ENCODE results near the gene CEP126.

The CEP126 gene

DNA sequence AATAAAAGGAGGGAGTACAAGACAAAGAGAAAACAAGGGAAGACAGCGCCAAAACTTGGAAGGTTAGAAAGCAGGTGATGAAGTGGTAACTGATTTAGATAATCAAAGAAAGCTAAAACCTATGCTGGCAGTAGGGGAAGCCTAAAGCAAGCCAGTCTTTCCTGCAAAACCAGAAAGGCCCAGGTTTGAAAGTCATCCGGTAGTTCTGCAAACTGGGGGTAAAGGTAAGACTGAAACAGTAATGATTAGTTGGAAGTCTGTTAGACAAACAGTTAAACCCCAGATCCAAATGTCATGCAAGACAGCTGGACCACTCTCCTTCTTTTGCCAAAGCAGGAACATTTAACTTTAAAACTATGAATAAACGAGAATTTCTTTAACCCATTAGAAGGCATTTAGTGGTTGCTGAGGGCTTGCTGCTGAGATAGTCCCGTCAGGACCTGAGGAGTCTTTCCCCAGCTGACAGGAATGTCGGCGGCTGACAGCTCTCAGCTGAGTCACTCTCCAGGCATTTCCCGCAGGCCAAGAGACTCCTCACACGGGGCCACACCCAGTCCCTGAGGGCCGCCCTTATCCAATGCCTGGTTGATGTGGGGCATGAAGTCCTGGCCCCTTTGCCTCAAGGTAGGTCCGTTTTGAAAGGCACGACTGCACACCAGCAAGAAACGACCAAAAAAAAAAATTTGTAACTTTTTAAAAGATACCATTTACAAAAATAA is 96.1 kb downstream of the CEP126 start:
- no peaks in the 10 kb centered on the region for H3K9me3 ChIP-seq (ENCODE audit: control insufficient read depth in 2 of 2, low read length in 2 of 2)
- H3K27me3 ChIP-seq (ENCODE audit: control insufficient read depth in 1 of 2, insufficient read depth in 2 of 2, low read length in 2 of 2) = no peaks in the 10 kb centered on the region
- no peak overlapping the region for H3K4me3 ChIP-seq (ENCODE audit: low read length in 2 of 2)
- H3K36me3 ChIP-seq (ENCODE audit: control insufficient read depth in 2 of 2, insufficient read depth in 2 of 2, low read length in 2 of 2) = no peaks in the 10 kb centered on the region
- H3K9ac ChIP-seq (ENCODE audit: low read length in 2 of 2) = no peak overlapping the region
- peaks cover 4% of the 10 kb centered on the region for H3K4me1 ChIP-seq (ENCODE audit: control insufficient read depth, insufficient read depth, low read length)
- H3K27ac ChIP-seq (ENCODE audit: low read length) = no peak overlapping the region

DNA sequence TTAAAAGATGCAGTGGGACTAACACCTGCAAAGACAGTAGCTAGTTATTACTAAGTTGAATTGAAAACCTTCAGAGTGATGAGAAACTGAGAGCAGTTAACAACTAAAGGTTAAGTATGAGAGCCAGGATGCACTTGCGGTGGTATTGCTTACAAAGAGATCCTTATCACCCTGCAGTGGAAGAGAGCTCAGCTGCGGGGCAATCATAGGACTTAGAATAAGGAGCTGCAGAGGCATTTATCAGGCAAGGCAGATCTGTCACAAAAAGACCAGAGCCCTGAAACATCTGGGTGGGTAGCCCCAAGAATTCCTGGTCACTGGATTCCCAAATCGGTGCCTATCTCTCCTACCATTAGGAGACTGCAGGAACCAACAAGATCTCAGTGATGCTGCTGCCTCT is 98.1 kb downstream of the CEP126 start:
- H3K27me3 ChIP-seq (ENCODE audit: control insufficient read depth in 1 of 2, insufficient read depth in 2 of 2, low read length in 2 of 2) = no peaks in the 10 kb centered on the region
- H3K4me3 ChIP-seq (ENCODE audit: low read length in 2 of 2) = no peak overlapping the region

GRCh38 chr11:102014756-102015155 is 99.9 kb downstream of the CEP126 start:
- Histone ChIP-seq H3K27ac (ENCODE audit: low read length) (no peak overlapping the region), H3K9me3 (ENCODE audit: control insufficient read depth in 2 of 2, low read length in 2 of 2) (no peaks in the 10 kb centered on the region), H3K9ac (ENCODE audit: low read length in 2 of 2) (no peak overlapping the region), H3K27me3 (ENCODE audit: control insufficient read depth in 1 of 2, insufficient read depth in 2 of 2, low read length in 2 of 2) (no peaks in the 10 kb centered on the region), H3K36me3 (ENCODE audit: control insufficient read depth in 2 of 2, insufficient read depth in 2 of 2, low read length in 2 of 2) (no peaks in the 10 kb centered on the region), H3K4me1 (ENCODE audit: control insufficient read depth, insufficient read depth, low read length) (no peaks in the 10 kb centered on the region), H3K4me3 (ENCODE audit: low read length in 2 of 2) (no peak overlapping the region)

More for the DNA sequence above, 98.1 kb downstream of the CEP126 start:
- Histone ChIP-seq H3K36me3 (ENCODE audit: control insufficient read depth in 2 of 2, insufficient read depth in 2 of 2, low read length in 2 of 2) (no peaks in the 10 kb centered on the region), H3K4me1 (ENCODE audit: control insufficient read depth, insufficient read depth, low read length) (no peaks in the 10 kb centered on the region), H3K9me3 (ENCODE audit: control insufficient read depth in 2 of 2, low read length in 2 of 2) (no peaks in the 10 kb centered on the region), H3K9ac (ENCODE audit: low read length in 2 of 2) (no peak overlapping the region), H3K27ac (ENCODE audit: low read length) (no peak overlapping the region)

- no peaks in the 10 kb centered on the region for H3K27me3 ChIP-seq (ENCODE audit: control insufficient read depth in 1 of 2, insufficient read depth in 2 of 2, low read length in 2 of 2)
- peak overlapping the region in 1 of 2 donors; percentile 14 for H3K9ac ChIP-seq (ENCODE audit: low read length in 2 of 2)
- H3K27ac ChIP-seq (ENCODE audit: low read length) = no peak overlapping the region
- no peak overlapping the region for H3K4me3 ChIP-seq (ENCODE audit: low read length in 2 of 2)
- H3K4me1 ChIP-seq (ENCODE audit: control insufficient read depth, insufficient read depth, low read length) = no peaks in the 10 kb centered on the region
- no peaks in the 10 kb centered on the region for H3K36me3 ChIP-seq (ENCODE audit: control insufficient read depth in 2 of 2, insufficient read depth in 2 of 2, low read length in 2 of 2)
- H3K9me3 ChIP-seq (ENCODE audit: control insufficient read depth in 2 of 2, low read length in 2 of 2) = no peaks in the 10 kb centered on the region
Measured at GRCh38 chr11:102017026-102017425, 102.2 kb downstream of the CEP126 start.

DNA sequence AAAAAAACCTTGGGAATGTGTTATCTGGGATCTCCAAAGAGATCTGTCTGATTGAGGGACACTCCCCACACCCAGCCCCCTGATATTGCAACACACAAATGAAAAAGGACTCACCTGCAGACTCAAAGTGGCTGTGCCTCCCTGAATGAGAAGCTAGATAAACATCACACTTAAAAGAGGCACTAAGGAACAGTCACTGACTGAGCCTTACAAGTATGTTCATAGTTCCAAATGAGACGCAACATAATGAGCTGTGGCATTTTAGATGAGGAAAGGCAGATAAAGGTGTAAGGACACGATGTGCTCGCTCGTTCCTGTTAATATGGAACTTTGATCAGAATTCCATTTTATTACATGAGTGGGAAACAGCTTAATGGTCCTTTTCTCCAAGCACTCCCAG is 111.4 kb downstream of the CEP126 start:
- Histone ChIP-seq H3K9me3 (ENCODE audit: control insufficient read depth in 2 of 2, low read length in 2 of 2) (no peaks in the 10 kb centered on the region), H3K27me3 (ENCODE audit: control insufficient read depth in 1 of 2, insufficient read depth in 2 of 2, low read length in 2 of 2) (peaks cover 0 to 2% of the 10 kb centered on the region in 2 donors), H3K9ac (ENCODE audit: low read length in 2 of 2) (no peak overlapping the region), H3K4me3 (ENCODE audit: low read length in 2 of 2) (no peak overlapping the region), H3K27ac (ENCODE audit: low read length) (no peak overlapping the region), H3K4me1 (ENCODE audit: control insufficient read depth, insufficient read depth, low read length) (no peaks in the 10 kb centered on the region), H3K36me3 (ENCODE audit: control insufficient read depth in 2 of 2, insufficient read depth in 2 of 2, low read length in 2 of 2) (no peaks in the 10 kb centered on the region)

- Histone ChIP-seq H3K36me3 (ENCODE audit: control insufficient read depth in 2 of 2, insufficient read depth in 2 of 2, low read length in 2 of 2) (no peaks in the 10 kb centered on the region), H3K9me3 (ENCODE audit: control insufficient read depth in 2 of 2, low read length in 2 of 2) (no peaks in the 10 kb centered on the region), H3K9ac (ENCODE audit: low read length in 2 of 2) (no peak overlapping the region), H3K27ac (ENCODE audit: low read length) (no peak overlapping the region), H3K4me1 (ENCODE audit: control insufficient read depth, insufficient read depth, low read length) (no peaks in the 10 kb centered on the region), H3K27me3 (ENCODE audit: control insufficient read depth in 1 of 2, insufficient read depth in 2 of 2, low read length in 2 of 2) (peaks cover 0 to 2% of the 10 kb centered on the region in 2 donors), H3K4me3 (ENCODE audit: low read length in 2 of 2) (no peak overlapping the region)
Measured at GRCh38 chr11:102026959-102027358, 112.1 kb downstream of the CEP126 start.

- no peaks in the 10 kb centered on the region for H3K27me3 ChIP-seq (ENCODE audit: control insufficient read depth in 1 of 2, insufficient read depth in 2 of 2, low read length in 2 of 2)
- H3K9ac ChIP-seq (ENCODE audit: low read length in 2 of 2) = no peak overlapping the region
- H3K4me1 ChIP-seq (ENCODE audit: control insufficient read depth, insufficient read depth, low read length) = no peaks in the 10 kb centered on the region
- no peak overlapping the region for H3K27ac ChIP-seq (ENCODE audit: low read length)
- H3K4me3 ChIP-seq (ENCODE audit: low read length in 2 of 2) = no peak overlapping the region
- H3K9me3 ChIP-seq (ENCODE audit: control insufficient read depth in 2 of 2, low read length in 2 of 2) = peaks cover 0 to 4% of the 10 kb centered on the region in 2 donors
- H3K36me3 ChIP-seq (ENCODE audit: control insufficient read depth in 2 of 2, insufficient read depth in 2 of 2, low read length in 2 of 2) = no peaks in the 10 kb centered on the region
Measured at GRCh38 chr11:102036757-102037156, 121.9 kb downstream of the CEP126 start.

DNA sequence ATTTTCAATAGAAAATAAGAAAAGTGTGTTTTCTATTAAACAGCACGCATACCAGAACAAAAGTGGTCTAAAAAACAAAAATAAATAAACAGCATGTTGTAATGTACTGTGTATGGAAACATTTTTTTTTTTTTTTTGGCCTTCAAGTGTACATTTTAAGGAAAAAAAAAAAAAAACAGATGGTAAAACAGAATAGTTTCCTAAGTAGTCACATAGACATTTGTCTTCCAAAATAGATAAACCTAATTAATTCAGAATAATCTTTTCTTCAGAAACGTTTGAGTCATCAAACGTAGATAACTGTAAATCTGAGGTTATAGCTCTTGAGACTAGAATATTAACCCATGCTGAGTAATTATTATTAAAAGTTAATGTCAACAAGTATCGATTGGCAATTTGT is 132.0 kb downstream of the CEP126 start:
- peaks cover 5% of the 10 kb centered on the region for H3K4me1 ChIP-seq (ENCODE audit: control insufficient read depth, insufficient read depth, low read length)
- no peaks in the 10 kb centered on the region for H3K9me3 ChIP-seq (ENCODE audit: control insufficient read depth in 2 of 2, low read length in 2 of 2)
- no peaks in the 10 kb centered on the region for H3K36me3 ChIP-seq (ENCODE audit: control insufficient read depth in 2 of 2, insufficient read depth in 2 of 2, low read length in 2 of 2)
- H3K4me3 ChIP-seq (ENCODE audit: low read length in 2 of 2) = peak overlapping the region; percentile 64 to 79
- H3K27ac ChIP-seq (ENCODE audit: low read length) = no peak overlapping the region
- H3K27me3 ChIP-seq (ENCODE audit: control insufficient read depth in 1 of 2, insufficient read depth in 2 of 2, low read length in 2 of 2) = peaks cover 0 to 2% of the 10 kb centered on the region in 2 donors
- H3K9ac ChIP-seq (ENCODE audit: low read length in 2 of 2) = peak overlapping the region in 1 of 2 donors; percentile 55

DNA sequence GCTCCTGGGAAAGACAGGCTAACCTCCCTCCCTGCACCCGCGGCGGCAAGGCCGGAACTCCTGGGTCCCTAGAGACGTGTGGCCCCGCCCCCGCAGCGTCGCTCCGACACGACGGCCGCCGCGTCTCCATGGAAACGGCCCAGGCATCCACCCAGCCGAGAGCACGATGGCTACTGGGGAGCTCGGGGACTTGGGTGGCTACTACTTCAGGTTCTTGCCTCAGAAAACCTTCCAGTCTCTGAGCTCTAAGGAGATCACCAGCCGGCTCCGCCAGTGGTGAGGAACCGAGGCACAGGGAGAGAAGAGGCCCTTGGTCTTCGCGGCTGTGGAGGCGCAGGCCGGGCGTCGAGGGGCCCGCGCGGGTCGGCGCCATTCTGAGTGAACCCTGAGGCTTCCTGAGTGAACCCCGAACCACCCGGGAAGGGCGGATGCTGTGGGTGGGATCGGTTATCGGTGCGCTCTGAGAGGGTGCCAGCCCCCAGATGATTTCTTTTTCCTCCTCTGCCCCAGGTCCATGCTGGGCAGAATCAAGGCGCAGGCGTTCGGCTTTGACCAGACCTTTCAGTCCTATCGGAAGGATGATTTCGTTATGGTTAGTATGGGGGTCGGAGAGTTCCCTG is 132.6 kb downstream of the CEP126 start, which contains the start of gene CFAP300:
TSS of gene CFAP300 (plus strand) at position 133 of the 620 bp plus-strand sequence. CDS start at position 167, 34 bp downstream.
- Histone ChIP-seq H3K36me3 (ENCODE audit: control insufficient read depth in 2 of 2, insufficient read depth in 2 of 2, low read length in 2 of 2) (no peaks in the 10 kb centered on the region), H3K9me3 (ENCODE audit: control insufficient read depth in 2 of 2, low read length in 2 of 2) (no peaks in the 10 kb centered on the region), H3K4me1 (ENCODE audit: control insufficient read depth, insufficient read depth, low read length) (peaks cover 5% of the 10 kb centered on the region), H3K9ac (ENCODE audit: low read length in 2 of 2) (peak within 1 kb of the TSS; percentile 39 to 66), H3K4me3 (ENCODE audit: low read length in 2 of 2) (peak within 1 kb of the TSS; percentile 64 to 79), H3K27ac (ENCODE audit: low read length) (peak within 1 kb of the TSS; percentile 24), H3K27me3 (ENCODE audit: control insufficient read depth in 1 of 2, insufficient read depth in 2 of 2, low read length in 2 of 2) (peaks cover 0 to 2% of the 10 kb centered on the region in 2 donors)
